Measurements from ENCODE around the gene MRC1. TPM values are rescaled to one million over a fixed set of nuclear protein-coding genes. Genes with fewer than 3 reads are reported as not detected.

MRC1 gene
- total RNA-seq, 1 donor from 2014 or later, result not detected

DNA sequence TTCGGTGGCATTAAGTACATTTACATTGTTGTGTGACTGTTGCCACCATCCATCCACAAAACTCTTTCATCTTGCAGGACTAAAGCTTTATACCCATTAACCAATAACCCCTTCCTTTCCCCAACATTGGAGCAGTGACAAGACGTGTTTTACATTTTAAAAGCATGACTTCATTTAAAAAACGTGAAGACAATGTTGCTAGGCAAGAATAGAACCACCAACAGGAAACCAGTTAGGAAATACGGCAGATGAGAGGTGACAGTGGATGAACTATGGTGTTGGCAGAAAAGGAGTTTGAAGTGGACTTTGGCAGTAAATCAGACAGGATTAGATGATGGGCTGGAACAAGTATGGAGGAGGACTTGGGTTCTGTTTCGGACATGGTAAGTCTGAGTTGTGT lies 40.2 kb upstream of the MRC1 start:
- H3K9me3 Mint-ChIP-seq (ENCODE audit: unreplicated experiment), result peaks cover 3% of the 10 kb centered on the region
- no peaks in the 10 kb centered on the region for H3K4me1 Mint-ChIP-seq (ENCODE audit: unreplicated experiment)
- H3K36me3 Mint-ChIP-seq (ENCODE audit: unreplicated experiment), result no peaks in the 10 kb centered on the region
- TF ChIP-seq, protein P1, sequence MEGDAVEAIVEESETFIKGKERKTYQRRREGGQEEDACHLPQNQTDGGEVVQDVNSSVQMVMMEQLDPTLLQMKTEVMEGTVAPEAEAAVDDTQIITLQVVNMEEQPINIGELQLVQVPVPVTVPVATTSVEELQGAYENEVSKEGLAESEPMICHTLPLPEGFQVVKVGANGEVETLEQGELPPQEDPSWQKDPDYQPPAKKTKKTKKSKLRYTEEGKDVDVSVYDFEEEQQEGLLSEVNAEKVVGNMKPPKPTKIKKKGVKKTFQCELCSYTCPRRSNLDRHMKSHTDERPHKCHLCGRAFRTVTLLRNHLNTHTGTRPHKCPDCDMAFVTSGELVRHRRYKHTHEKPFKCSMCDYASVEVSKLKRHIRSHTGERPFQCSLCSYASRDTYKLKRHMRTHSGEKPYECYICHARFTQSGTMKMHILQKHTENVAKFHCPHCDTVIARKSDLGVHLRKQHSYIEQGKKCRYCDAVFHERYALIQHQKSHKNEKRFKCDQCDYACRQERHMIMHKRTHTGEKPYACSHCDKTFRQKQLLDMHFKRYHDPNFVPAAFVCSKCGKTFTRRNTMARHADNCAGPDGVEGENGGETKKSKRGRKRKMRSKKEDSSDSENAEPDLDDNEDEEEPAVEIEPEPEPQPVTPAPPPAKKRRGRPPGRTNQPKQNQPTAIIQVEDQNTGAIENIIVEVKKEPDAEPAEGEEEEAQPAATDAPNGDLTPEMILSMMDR (IDR thresholded peaks at IDR 0.05), result no peak
- no peak for DNase-seq (ENCODE audit: extremely low spot score, unreplicated experiment)
- no peak overlapping the region for H3K4me3 Mint-ChIP-seq (ENCODE audit: unreplicated experiment)
- no peaks in the 10 kb centered on the region for H3K27me3 Mint-ChIP-seq (ENCODE audit: unreplicated experiment)
- no peak overlapping the region for H3K27ac Mint-ChIP-seq (ENCODE audit: unreplicated experiment)

DNA sequence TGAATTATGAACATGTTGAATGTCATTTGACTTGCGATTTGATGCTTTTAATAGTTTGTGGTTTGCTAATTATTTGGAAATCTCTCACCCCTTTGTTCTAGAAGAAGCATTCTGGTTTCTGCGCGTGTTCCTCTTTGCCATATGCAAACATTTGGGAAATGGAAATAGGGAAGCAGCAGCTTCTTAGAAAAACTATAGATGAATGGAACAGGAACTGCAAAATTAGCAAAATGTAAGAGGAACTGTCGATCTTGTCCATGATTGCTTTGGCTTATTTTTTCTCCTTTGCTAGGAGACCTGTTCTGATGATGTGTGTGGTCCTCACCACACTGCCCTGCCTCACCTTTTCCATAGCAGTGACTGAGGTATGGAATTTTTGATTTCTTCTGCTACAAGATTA lies 38.1 kb upstream of the MRC1 start:
- H3K9me3 Mint-ChIP-seq (ENCODE audit: unreplicated experiment), result peaks cover under 1% of the 10 kb centered on the region
- H3K27me3 Mint-ChIP-seq (ENCODE audit: unreplicated experiment), result no peaks in the 10 kb centered on the region
- DNase-seq (ENCODE audit: extremely low spot score, unreplicated experiment), result no peak
- no peaks in the 10 kb centered on the region for H3K36me3 Mint-ChIP-seq (ENCODE audit: unreplicated experiment)
- no peak overlapping the region for H3K4me3 Mint-ChIP-seq (ENCODE audit: unreplicated experiment)
- TF ChIP-seq, protein P1 (IDR thresholded peaks at IDR 0.05), result no peak
- H3K27ac Mint-ChIP-seq (ENCODE audit: unreplicated experiment), result no peak overlapping the region
- no peaks in the 10 kb centered on the region for H3K4me1 Mint-ChIP-seq (ENCODE audit: unreplicated experiment)

DNA sequence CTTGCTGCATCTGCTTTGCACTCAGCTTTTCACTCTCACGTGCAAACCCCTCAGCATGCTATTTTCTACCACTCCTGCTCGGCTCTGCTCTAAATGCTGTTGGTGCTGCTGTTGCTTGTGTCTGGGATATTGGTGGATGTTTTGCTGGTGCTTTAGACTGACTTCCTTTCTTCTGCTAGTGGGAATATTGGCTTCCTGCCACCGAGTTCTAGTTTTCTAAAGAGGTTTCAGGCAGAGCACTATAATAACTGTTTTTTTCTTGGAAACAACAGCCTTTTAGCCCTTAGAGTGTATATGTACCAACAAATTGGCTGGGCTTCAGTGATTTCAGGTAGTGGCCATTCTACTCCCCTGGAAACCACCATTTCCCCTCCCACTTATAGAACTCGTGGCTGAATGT lies 29.4 kb upstream of the MRC1 start:
- no peaks in the 10 kb centered on the region for H3K27me3 Mint-ChIP-seq (ENCODE audit: unreplicated experiment)
- H3K27ac Mint-ChIP-seq (ENCODE audit: unreplicated experiment), result no peak overlapping the region
- H3K9me3 Mint-ChIP-seq (ENCODE audit: unreplicated experiment), result no peaks in the 10 kb centered on the region
- peaks cover 21% of the 10 kb centered on the region for H3K4me1 Mint-ChIP-seq (ENCODE audit: unreplicated experiment)
- TF ChIP-seq, protein P1 (IDR thresholded peaks at IDR 0.05), result no peak
- H3K36me3 Mint-ChIP-seq (ENCODE audit: unreplicated experiment), result no peaks in the 10 kb centered on the region
- H3K4me3 Mint-ChIP-seq (ENCODE audit: unreplicated experiment), result no peak overlapping the region
- DNase-seq (ENCODE audit: extremely low spot score, unreplicated experiment), result no peak

DNA sequence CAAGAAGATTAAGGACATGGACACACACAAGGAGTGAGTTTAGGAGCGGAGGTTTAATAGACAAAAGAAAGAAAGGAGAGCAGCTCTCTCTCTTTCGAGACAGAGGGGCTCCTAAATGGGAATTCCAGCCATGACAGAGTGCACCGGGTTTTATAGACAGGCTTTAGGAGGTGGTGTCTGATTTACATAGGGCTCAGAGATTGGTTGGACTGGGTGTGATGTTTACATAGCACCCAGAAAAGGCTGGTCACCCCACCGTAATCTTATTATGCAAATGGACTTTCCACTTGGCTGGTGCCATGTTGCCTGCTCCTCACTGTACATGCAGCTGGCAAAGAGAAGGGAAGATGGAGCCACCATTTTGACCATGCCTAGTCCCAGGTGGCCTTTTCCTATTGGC lies 28.4 kb upstream of the MRC1 start:
- no peak for DNase-seq (ENCODE audit: extremely low spot score, unreplicated experiment)
- no peak overlapping the region for H3K4me3 Mint-ChIP-seq (ENCODE audit: unreplicated experiment)
- H3K27ac Mint-ChIP-seq (ENCODE audit: unreplicated experiment), result no peak overlapping the region
- TF ChIP-seq, protein P1 (IDR thresholded peaks at IDR 0.05), result no peak
- H3K36me3 Mint-ChIP-seq (ENCODE audit: unreplicated experiment), result no peaks in the 10 kb centered on the region
- H3K9me3 Mint-ChIP-seq (ENCODE audit: unreplicated experiment), result no peaks in the 10 kb centered on the region
- peaks cover 31% of the 10 kb centered on the region for H3K4me1 Mint-ChIP-seq (ENCODE audit: unreplicated experiment)
- no peaks in the 10 kb centered on the region for H3K27me3 Mint-ChIP-seq (ENCODE audit: unreplicated experiment)

DNA sequence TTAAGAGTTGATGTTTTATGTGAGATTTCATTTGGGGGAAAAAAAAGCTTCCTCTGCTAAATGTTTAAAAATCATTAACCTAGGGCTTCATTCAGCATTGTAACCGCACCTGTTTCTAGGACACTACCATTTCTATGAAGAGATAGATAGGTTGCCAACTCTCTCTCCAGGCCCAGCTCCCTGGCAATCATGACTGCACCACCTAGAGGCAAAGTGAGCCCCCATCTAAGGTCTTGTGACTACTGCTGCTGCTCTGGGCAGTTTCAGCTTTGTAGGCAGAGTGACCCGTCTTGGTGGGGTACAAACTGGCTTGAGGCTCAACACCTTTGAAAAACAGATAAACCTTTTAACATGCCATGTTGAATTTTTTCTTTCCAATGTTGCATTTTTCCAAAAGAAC lies 27.3 kb upstream of the MRC1 start:
- H3K4me1 Mint-ChIP-seq (ENCODE audit: unreplicated experiment), result peaks cover 34% of the 10 kb centered on the region
- H3K27ac Mint-ChIP-seq (ENCODE audit: unreplicated experiment), result no peak overlapping the region
- no peaks in the 10 kb centered on the region for H3K27me3 Mint-ChIP-seq (ENCODE audit: unreplicated experiment)
- no peaks in the 10 kb centered on the region for H3K9me3 Mint-ChIP-seq (ENCODE audit: unreplicated experiment)
- no peaks in the 10 kb centered on the region for H3K36me3 Mint-ChIP-seq (ENCODE audit: unreplicated experiment)
- TF ChIP-seq, protein P1 (IDR thresholded peaks at IDR 0.05), result no peak
- H3K4me3 Mint-ChIP-seq (ENCODE audit: unreplicated experiment), result no peak overlapping the region
- DNase-seq (ENCODE audit: extremely low spot score, unreplicated experiment), result no peak

Measured in osteocyte (in vitro differentiated cells).